OCI-LY7 (cell line): ENCODE results near the gene NINL. TPM values are rescaled to one million over a fixed set of nuclear protein-coding genes. Genes with fewer than 3 reads are reported as not detected.
"Not testable (repeated sequence)": the region's sequence is repeated elsewhere in the genome, so short reads cannot be mapped to it uniquely, and the experiment has no call there.

Experiments used
- BruUV-seq: library from RNA; stranded (reverse); fragments of 400-500 nt; replicated peaks from 2 replicates; lab custom pipeline; 2021; lab: Mats Ljungman, UMichigan
- CTCF ChIA-PET: fragments of 300-600 bp; sonication (Branson Sonifier 250); formaldehyde crosslinking; loops from one replicate; lab custom pipeline; 2022; ENCODE audit warnings: antibody characterized with exemption; ENCODE audit not compliant: unreplicated experiment; lab: Charles Lee
- POLR2A ChIA-PET: fragments of 300-600 bp; sonication (Branson Sonifier 250); formaldehyde crosslinking; loops from one replicate; lab custom pipeline; 2022; ENCODE audit warnings: antibody characterized with exemption; lab: Charles Lee
- DNase-seq: peaks from one replicate; pipeline ENCODE4 v3.0.0-alpha.2; 2015; ENCODE audit warnings: low spot score
- H2AFZ ChIP-seq: fragments of 200-600 bp; sonication (generic), shearing (Covaris generic); 2 replicates; pipeline ENCODE4 v1.6.1; 2014; ENCODE audit warnings: mild to moderate bottlenecking, antibody characterized with exemption, low read length, moderate library complexity
- H3K27ac ChIP-seq: fragments of 200-600 bp; sonication (generic); 2 replicates; pipeline ENCODE4 v1.5.1; 2014; ENCODE audit warnings: mixed run types, low read depth, mild to moderate bottlenecking, moderate library complexity, low read length, inconsistent platforms; ENCODE audit not compliant: poor library complexity, severe bottlenecking
- H3K36me3 ChIP-seq: fragments of 200-600 bp; sonication (generic); 2 replicates; pipeline ENCODE4 v1.6.1; 2014; ENCODE audit warnings: mild to moderate bottlenecking, antibody characterized with exemption, low read length, moderate library complexity, mixed read lengths; ENCODE audit not compliant: insufficient read depth
- H3K4me1 ChIP-seq: fragments of 200-600 bp; sonication (generic); 2 replicates; pipeline ENCODE4 v1.5.1; 2014; ENCODE audit warnings: mild to moderate bottlenecking, low read length; ENCODE audit not compliant: insufficient read depth, poor library complexity, severe bottlenecking
- H3K4me2 ChIP-seq: fragments of 200-600 bp; sonication (generic); 2 replicates; pipeline ENCODE4 v1.6.1; 2014; ENCODE audit warnings: mild to moderate bottlenecking, low read length
- H3K4me3 ChIP-seq: fragments of 200-600 bp; sonication (generic); 2 replicates; pipeline ENCODE4 v1.5.1; 2014; ENCODE audit warnings: mild to moderate bottlenecking, low read depth, low read length; ENCODE audit not compliant: poor library complexity, severe bottlenecking
- H3K79me2 ChIP-seq: fragments of 200-600 bp; sonication (generic); 2 replicates; pipeline ENCODE4 v1.6.1; 2016; ENCODE audit warnings: low read depth, mild to moderate bottlenecking, low read length, moderate library complexity, mixed read lengths; ENCODE audit not compliant: insufficient read depth
- H3K9me2 ChIP-seq: fragments of 200-600 bp; sonication (generic); 2 replicates; pipeline ENCODE4 v1.6.1; 2016; ENCODE audit warnings: mild to moderate bottlenecking, low read length, mixed read lengths; ENCODE audit not compliant: insufficient read depth
- H3K9me3 ChIP-seq: fragments of 200-600 bp; sonication (generic); 2 replicates; pipeline ENCODE4 v1.6.1; 2014; ENCODE audit warnings: mild to moderate bottlenecking, mixed run types, low read length, mixed read lengths
- H4K20me1 ChIP-seq: fragments of 200-600 bp; sonication (generic); 2 replicates; pipeline ENCODE4 v1.6.1; 2014; ENCODE audit warnings: mild to moderate bottlenecking, antibody characterized with exemption, low read length, moderate library complexity, mixed read lengths; ENCODE audit not compliant: insufficient read depth
- EZH2phosphoT487 ChIP-seq: fragments of 200-600 bp; sonication (generic); IDR thresholded peaks from 2 replicates; pipeline ENCODE4 v1.6.1; 2018; ENCODE audit warnings: low read depth, borderline replicate concordance, mild to moderate bottlenecking, mixed run types, antibody characterized with exemption, low read length, moderate library complexity, mixed read lengths
- intact Hi-C: fragments of 100-400 bp; cut with micrococcal nuclease; formaldehyde crosslinking; loops from one replicate; pipeline ENCODE4 v1.10.0; 2022; ENCODE audit not compliant: unreplicated experiment
- total RNA-seq, 2 experiments: library from RNA; depleted of rRNA in 1 of 2; stranded (reverse); fragments of >200 nt in 1 of 2; shearing (Covaris generic) in 1 of 2; gene quantifications; 2 replicates each; pipeline ENCODE4 v1.2.3, GENCODE V29; 2014 to 2022
- TF ChIP-seq, protein P1 (sequence below): fragments of 200-600 bp; sonication (generic); conservative IDR thresholded peaks from 2 replicates; pipeline ENCODE4 v1.5.1; 2014; ENCODE audit warnings: mild to moderate bottlenecking, antibody characterized with exemption, low read length, moderate library complexity, mixed read lengths

The NINL gene
- total RNA-seq, 2 experiments from 2014 or later: 0.06 to 0.55 TPM

DNA sequence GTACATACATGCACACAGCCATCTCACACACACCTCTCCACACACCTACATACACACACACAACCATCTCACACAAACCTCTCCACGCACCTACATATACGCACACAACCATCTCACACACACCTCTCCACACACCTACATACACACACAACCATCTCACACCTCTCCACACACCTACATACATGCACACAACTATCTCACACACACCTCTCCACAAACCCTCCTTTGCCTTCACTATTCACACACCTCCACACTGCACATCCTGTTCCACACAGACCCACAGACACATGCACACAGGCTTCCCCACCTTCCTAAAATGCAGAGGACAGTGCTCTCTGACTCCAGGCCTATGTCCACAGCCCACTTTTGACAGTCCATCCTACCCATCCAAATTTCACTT, 16.3 kb upstream of the NINL start:
- intact Hi-C loops: loop anchor here (10.0 kb wide), 1 partner anchor 57 kb away; no protein-coding TSS in a partner anchor
- CTCF ChIA-PET: no interaction called here
- BruUV-seq: no TSS peak

DNA sequence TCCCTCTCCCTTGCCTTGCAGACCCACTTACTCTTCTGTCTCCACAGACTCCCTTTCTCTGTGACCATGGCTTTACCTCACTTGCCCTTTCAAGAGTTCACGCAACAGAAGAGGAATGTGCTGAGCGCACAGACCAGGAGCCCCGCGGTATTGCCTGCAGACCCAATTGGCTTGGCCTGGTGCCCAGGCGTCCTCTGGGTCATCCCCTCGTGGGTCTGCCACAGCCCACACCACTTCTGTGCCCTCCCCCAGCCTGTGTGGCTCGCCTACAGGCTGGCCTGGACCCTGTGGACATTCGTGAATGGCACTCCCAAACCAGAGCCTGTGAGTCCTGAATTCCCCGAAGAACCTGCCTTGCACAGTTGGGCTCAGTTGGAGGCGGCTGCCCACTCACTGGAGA, 15.3 kb upstream of the NINL start:
- H4K20me1 ChIP-seq: no peaks in the 10 kb centered on the region
- H3K36me3 ChIP-seq: no peaks in the 10 kb centered on the region
- POLR2A ChIA-PET: no interaction called here
- no TSS peak for BruUV-seq
- TF ChIP-seq EZH2phosphoT487: no peak
- TF ChIP-seq, protein P1, sequence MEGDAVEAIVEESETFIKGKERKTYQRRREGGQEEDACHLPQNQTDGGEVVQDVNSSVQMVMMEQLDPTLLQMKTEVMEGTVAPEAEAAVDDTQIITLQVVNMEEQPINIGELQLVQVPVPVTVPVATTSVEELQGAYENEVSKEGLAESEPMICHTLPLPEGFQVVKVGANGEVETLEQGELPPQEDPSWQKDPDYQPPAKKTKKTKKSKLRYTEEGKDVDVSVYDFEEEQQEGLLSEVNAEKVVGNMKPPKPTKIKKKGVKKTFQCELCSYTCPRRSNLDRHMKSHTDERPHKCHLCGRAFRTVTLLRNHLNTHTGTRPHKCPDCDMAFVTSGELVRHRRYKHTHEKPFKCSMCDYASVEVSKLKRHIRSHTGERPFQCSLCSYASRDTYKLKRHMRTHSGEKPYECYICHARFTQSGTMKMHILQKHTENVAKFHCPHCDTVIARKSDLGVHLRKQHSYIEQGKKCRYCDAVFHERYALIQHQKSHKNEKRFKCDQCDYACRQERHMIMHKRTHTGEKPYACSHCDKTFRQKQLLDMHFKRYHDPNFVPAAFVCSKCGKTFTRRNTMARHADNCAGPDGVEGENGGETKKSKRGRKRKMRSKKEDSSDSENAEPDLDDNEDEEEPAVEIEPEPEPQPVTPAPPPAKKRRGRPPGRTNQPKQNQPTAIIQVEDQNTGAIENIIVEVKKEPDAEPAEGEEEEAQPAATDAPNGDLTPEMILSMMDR: no peak
- H3K27ac ChIP-seq: no peak overlapping the region
- H3K79me2 ChIP-seq: no peaks in the 10 kb centered on the region
- no peaks in the 10 kb centered on the region for H3K9me2 ChIP-seq
- intact Hi-C loops: loop anchor here (10.0 kb wide), 1 partner anchor 56 kb away; no protein-coding TSS in a partner anchor
- CTCF ChIA-PET: no interaction called here
- H2AFZ ChIP-seq: no peak overlapping the region
- no peaks in the 10 kb centered on the region for H3K4me1 ChIP-seq
- no peak overlapping the region for H3K4me3 ChIP-seq
- no peak for DNase-seq
- H3K9me3 ChIP-seq: no peaks in the 10 kb centered on the region
- H3K4me2 ChIP-seq: no peak overlapping the region

More for the DNA sequence above, 16.3 kb upstream of the NINL start:
- Histone ChIP-seq H2AFZ (no peak overlapping the region), H3K9me3 (no peaks in the 10 kb centered on the region), H3K9me2 (no peaks in the 10 kb centered on the region), H4K20me1 (no peaks in the 10 kb centered on the region), H3K4me3 (no peak overlapping the region), H3K79me2 (no peaks in the 10 kb centered on the region), H3K27ac (no peak overlapping the region), H3K36me3 (no peaks in the 10 kb centered on the region), H3K4me2 (no peak overlapping the region), H3K4me1 (no peaks in the 10 kb centered on the region)
- POLR2A ChIA-PET: no interaction called here
- DNase-seq: no peak
- no peak for TF ChIP-seq EZH2phosphoT487
- TF ChIP-seq, protein P1: no peak

DNA sequence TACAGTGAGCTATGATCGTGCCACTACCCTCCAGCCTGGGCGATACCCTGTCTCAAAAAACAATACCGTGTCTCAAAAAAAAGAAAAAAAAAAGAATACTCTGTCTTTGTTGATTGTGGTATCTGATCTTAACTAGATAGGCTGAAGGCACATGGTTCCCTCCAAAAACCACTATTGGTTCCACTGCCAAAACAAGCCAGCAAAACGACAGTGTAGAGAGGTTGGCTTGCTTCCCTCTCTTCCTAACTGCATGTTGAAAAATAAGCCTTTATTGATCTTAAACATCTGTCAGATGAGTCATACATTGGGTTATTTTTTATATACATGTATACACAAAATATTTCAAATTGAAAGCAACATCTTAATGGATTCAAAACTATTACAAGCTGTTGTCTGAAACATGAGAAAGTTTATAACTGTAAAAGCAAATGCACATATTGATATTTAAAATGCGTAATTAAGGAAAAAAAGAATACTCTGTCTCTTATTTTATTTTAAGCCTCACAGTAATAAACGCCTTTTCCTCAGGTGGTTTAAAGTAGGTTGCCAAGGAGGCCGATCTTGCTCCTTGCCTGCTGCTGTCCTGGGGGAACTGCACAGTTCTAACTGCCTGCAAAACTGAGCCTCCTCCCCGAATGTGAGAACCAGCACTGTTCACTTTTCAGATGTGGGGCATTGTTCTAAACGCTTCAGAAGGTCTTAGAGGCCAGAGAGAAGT, 7.0 kb upstream of the NINL start:
- BruUV-seq: no TSS peak

DNA sequence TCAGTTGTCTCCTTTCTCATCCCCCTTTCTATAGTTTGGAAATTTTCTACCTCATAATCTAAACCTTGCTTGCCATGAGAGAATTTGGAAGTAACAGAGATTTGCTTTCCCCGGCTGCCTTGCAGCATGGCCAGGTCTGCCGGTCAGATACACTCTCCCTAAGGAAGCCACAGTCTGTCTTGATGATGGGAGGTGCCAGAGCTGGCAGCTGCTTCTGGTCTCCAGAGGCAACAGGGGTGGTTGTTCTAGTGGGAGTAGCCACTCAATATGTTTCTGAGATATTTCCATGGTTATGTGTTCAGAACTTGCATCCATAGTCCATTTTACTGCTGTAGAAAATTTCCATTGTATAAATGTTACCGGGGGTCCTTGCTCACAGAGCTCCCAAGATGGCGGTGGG, 5.4 kb upstream of the NINL start:
- H3K36me3 ChIP-seq, H3K9me2 ChIP-seq, H3K4me3 ChIP-seq, H2AFZ ChIP-seq, CTCF ChIA-PET, intact Hi-C loops, DNase-seq, BruUV-seq, POLR2A ChIA-PET, H3K4me1 ChIP-seq, H4K20me1 ChIP-seq, H3K27ac ChIP-seq, H3K9me3 ChIP-seq, H3K79me2 ChIP-seq, H3K4me2 ChIP-seq: not testable (repeated sequence)

More for the DNA sequence above, 7.0 kb upstream of the NINL start:
- Histone ChIP-seq H2AFZ (no peak overlapping the region), H3K4me2 (no peak overlapping the region), H3K9me2 (no peaks in the 10 kb centered on the region), H3K4me3 (no peak overlapping the region), H3K36me3 (no peaks in the 10 kb centered on the region), H4K20me1 (no peaks in the 10 kb centered on the region), H3K79me2 (no peaks in the 10 kb centered on the region), H3K27ac (no peak overlapping the region), H3K9me3 (no peaks in the 10 kb centered on the region), H3K4me1 (no peaks in the 10 kb centered on the region)
- TF ChIP-seq, protein P1: no peak
- no peak for TF ChIP-seq EZH2phosphoT487
- intact Hi-C loops: no loop called here
- CTCF ChIA-PET: no interaction called here
- POLR2A ChIA-PET: no interaction called here
- no peak for DNase-seq
